ENCODE measurements around the gene TMEM259. TPM values are rescaled to one million over a fixed set of nuclear protein-coding genes. Genes with fewer than 3 reads are reported as not detected.

The TMEM259 gene
- total and polyA plus RNA-seq, 2 experiments from 2014 or later: 82.8 to 196 TPM

- TF ChIP-seq REST (IDR thresholded peaks at IDR 0.05; ENCODE audit: unreplicated experiment) (no peak), ETS1 (IDR thresholded peaks at IDR 0.05) (no peak)
- TF ChIP-seq, protein P1, sequence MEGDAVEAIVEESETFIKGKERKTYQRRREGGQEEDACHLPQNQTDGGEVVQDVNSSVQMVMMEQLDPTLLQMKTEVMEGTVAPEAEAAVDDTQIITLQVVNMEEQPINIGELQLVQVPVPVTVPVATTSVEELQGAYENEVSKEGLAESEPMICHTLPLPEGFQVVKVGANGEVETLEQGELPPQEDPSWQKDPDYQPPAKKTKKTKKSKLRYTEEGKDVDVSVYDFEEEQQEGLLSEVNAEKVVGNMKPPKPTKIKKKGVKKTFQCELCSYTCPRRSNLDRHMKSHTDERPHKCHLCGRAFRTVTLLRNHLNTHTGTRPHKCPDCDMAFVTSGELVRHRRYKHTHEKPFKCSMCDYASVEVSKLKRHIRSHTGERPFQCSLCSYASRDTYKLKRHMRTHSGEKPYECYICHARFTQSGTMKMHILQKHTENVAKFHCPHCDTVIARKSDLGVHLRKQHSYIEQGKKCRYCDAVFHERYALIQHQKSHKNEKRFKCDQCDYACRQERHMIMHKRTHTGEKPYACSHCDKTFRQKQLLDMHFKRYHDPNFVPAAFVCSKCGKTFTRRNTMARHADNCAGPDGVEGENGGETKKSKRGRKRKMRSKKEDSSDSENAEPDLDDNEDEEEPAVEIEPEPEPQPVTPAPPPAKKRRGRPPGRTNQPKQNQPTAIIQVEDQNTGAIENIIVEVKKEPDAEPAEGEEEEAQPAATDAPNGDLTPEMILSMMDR (conservative IDR thresholded peaks at IDR 0.05; ENCODE audit: low read depth in 2 of 2): no peak
These were observed 12.5 kb downstream of the TMEM259 start (continued) for GRCh38 chr19:1008268-1009040.

DNA sequence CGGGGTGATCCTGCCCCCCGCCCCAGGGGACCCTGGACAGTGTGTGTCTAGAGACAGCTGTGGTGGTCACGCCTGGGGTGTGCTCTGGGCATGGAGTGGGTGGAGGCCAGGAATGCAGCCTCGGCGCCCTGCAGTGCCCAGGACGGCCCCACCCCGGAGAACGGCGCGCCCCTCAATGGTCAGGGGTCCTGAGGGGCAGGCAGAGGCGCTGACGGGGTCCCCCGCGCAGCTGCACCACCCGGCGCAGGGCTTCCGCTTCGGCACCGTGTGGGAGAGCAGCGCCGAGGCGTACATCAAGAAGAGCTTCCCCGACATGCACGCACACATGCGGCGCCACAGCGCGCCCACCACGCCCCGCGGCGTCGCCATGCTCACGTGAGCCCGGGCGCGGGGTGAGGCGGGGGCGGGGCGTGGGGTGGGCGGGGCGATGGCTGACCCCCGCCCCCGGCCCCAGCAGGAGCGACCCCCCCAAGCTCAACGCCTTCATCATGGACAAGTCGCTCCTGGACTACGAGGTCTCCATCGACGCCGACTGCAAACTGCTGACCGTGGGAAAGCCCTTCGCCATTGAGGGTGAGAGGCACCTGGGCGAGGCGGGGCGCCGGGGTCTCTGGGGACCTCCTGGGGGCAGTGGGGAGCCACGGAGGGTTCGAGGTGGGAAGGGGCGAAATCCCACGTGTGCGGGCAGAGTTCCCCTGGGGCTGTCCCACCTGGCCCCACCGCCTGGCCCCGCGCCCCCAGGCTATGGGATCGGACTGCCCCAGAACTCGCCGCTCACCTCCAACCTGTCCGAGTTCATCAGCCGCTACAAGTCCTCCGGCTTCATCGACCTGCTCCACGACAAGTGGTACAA, 13.3 kb downstream of the TMEM259 start:
- no peak for ATAC-seq

More for the DNA sequence above, 13.3 kb downstream of the TMEM259 start:
- no peaks in the 10 kb centered on the region for H3K79me2 ChIP-seq (replicated peaks; ENCODE audit: insufficient read depth)
- peaks cover 10% of the 10 kb centered on the region; the same call in 1 of the 2 replicates for H3F3A ChIP-seq (replicated peaks; ENCODE audit: low read depth)
- TF ChIP-seq CREB1 (CRISPR knock-in tag; IDR thresholded peaks at IDR 0.05; ENCODE audit: low read depth): no peak
- TF ChIP-seq, protein P1 (conservative IDR thresholded peaks at IDR 0.05; ENCODE audit: low read depth in 2 of 2): peak in 1 of 2 experiments; percentile 12; a peak in 1 of 4 replicates
- TF ChIP-seq ZNF114 (CRISPR knock-in tag; IDR thresholded peaks at IDR 0.05): no peak
- no peak overlapping the region for H3K4me2 ChIP-seq
- no peak overlapping the region for H2AFZ ChIP-seq
- H3K36me3 ChIP-seq (ENCODE audit: insufficient read depth): no peaks in the 10 kb centered on the region
- H3K4me3 ChIP-seq: no peak overlapping the region
- no peak overlapping the region for H3K27ac Mint-ChIP-seq
- 0 out of 2 replicates have a peak, but pooled peaks cover 9% of the 10 kb centered on the region for H4K20me1 ChIP-seq (replicated peaks; ENCODE audit: insufficient read depth)
- H3K36me3 Mint-ChIP-seq (ENCODE audit: low read depth): peaks cover 8% of the 10 kb centered on the region
- peaks cover 23% of the 10 kb centered on the region for H3K27me3 Mint-ChIP-seq (ENCODE audit: insufficient read depth, low read depth, poor library complexity)
- no peaks in the 10 kb centered on the region for H3K4me1 Mint-ChIP-seq
- H3K9me3 Mint-ChIP-seq: peaks cover 5% of the 10 kb centered on the region; the same call in 1 of the 3 replicates
- no peak overlapping the region for H3K27ac ChIP-seq (ENCODE audit: low read depth)
- H3K27me3 ChIP-seq (ENCODE audit: insufficient read depth): no peaks in the 10 kb centered on the region
- no peaks in the 10 kb centered on the region for H3K9me2 ChIP-seq (ENCODE audit: insufficient read depth)
- no peak for DNase-seq (ENCODE audit: low spot score)
- H3K4me1 ChIP-seq (ENCODE audit: insufficient read depth): no peaks in the 10 kb centered on the region
- no peak overlapping the region for H3K4me3 Mint-ChIP-seq

All from GM23338 (cell line).